Endothelial cell of umbilical vein (primary cell): ENCODE results near the gene CARD10. TPM values are rescaled to one million over a fixed set of nuclear protein-coding genes. Genes with fewer than 3 reads are reported as not detected.

ENCODE experiments used
- BruUV-seq: library from RNA; stranded (reverse); fragments of 400-500 nt; replicated peaks from 2 replicates; lab custom pipeline; 2021; lab: Mats Ljungman, UMichigan
- CTCF ChIA-PET: fragments of 300-600, 350-600 bp; sonication (Branson Sonifier 250); formaldehyde crosslinking; loops from one replicate; lab custom pipeline; 2021; ENCODE audit warnings: antibody characterized with exemption, inconsistent platforms; lab: Charles Lee
- POLR2A ChIA-PET: fragments of 300-600, 350-600 bp; sonication (Branson Sonifier 250); formaldehyde crosslinking; loops from one replicate; lab custom pipeline; 2021; ENCODE audit warnings: antibody characterized with exemption, inconsistent platforms; lab: Charles Lee
- DNase-seq: peaks from one replicate; pipeline ENCODE4 v3.0.0-alpha.2; 2011; ENCODE audit warnings: low read depth, low spot score
- FAIRE-seq: peaks from 2 replicates; lab custom pipeline; 2011; peaks lifted over from hg19 to GRCh38; lab: Jason Lieb, UNC
- H2AFZ ChIP-seq: 2 replicates; pipeline ENCODE4 v1.6.0; 2012; ENCODE audit warnings: low read depth, low read length, control low read depth, inconsistent platforms
- H3K27ac ChIP-seq: 2 replicates; pipeline ENCODE4 v1.5.1; 2011; ENCODE audit warnings: low read depth, mild to moderate bottlenecking, control low read depth, low read length, moderate library complexity; ENCODE audit not compliant: insufficient read depth
- H3K27me3 ChIP-seq, 2 experiments: 2 replicates each; pipeline versions ENCODE4 v1.6.0 to v1.6.1; 2011; ENCODE audit warnings: low read length in 2 of 2, mixed read lengths in 1 of 2; ENCODE audit not compliant: control insufficient read depth in 2 of 2, insufficient read depth in 2 of 2
- H3K36me3 ChIP-seq, 2 experiments: 2 replicates in 1 of 2; 3 replicates in 1 of 2; pipeline ENCODE4 v1.5.1; 2011; ENCODE audit warnings: low read length in 2 of 2, mild to moderate bottlenecking in 1 of 2, moderate library complexity in 1 of 2; ENCODE audit not compliant: control insufficient read depth in 2 of 2, insufficient read depth in 2 of 2; ENCODE audit errors: extremely low read depth in 1 of 2
- H3K4me1 ChIP-seq: 3 replicates; pipeline ENCODE4 v1.5.1; 2011; ENCODE audit warnings: mild to moderate bottlenecking, low read length; ENCODE audit not compliant: control insufficient read depth, insufficient read depth; ENCODE audit errors: extremely low read depth
- H3K4me2 ChIP-seq: 2 replicates; pipeline ENCODE4 v1.6.1; 2011; ENCODE audit warnings: low read length, control low read depth, mixed read lengths; ENCODE audit not compliant: insufficient read depth
- H3K4me3 ChIP-seq, 3 experiments: fragments of 200-600 bp in 1 of 3; sonication (generic), shearing (Covaris generic) in 1 of 3; replicated peaks in 1 of 3; 2 replicates each; pipeline ENCODE4 v1.5.1; 2011 to 2016; ENCODE audit warnings: control low read depth in 3 of 3, low read length in 3 of 3, mild to moderate bottlenecking in 2 of 3, inconsistent platforms in 1 of 3, low read depth in 1 of 3, moderate library complexity in 1 of 3; ENCODE audit not compliant: insufficient read depth in 1 of 3
- H3K79me2 ChIP-seq: 2 replicates; pipeline ENCODE4 v1.6.0; 2012; ENCODE audit warnings: low read length, inconsistent platforms; ENCODE audit not compliant: control insufficient read depth, insufficient read depth
- H3K9ac ChIP-seq: replicated peaks from 2 replicates; pipeline ENCODE3; 2011; ENCODE audit warnings: low read length, control low read depth; ENCODE audit not compliant: insufficient read depth; ENCODE audit errors: extremely low read depth
- H3K9me1 ChIP-seq: replicated peaks from 3 replicates; pipeline ENCODE4 v1.6.0; 2011; ENCODE audit warnings: mild to moderate bottlenecking, low read length; ENCODE audit not compliant: control insufficient read depth, insufficient read depth; ENCODE audit errors: extremely low read depth
- H3K9me3 ChIP-seq: replicated peaks from 2 replicates; pipeline ENCODE4 v1.5.1; 2012; ENCODE audit warnings: low read length, inconsistent platforms; ENCODE audit not compliant: control insufficient read depth, insufficient read depth
- H4K20me1 ChIP-seq: replicated peaks from 2 replicates; pipeline ENCODE3; 2011; ENCODE audit warnings: mild to moderate bottlenecking, low read length; ENCODE audit not compliant: control insufficient read depth, insufficient read depth; ENCODE audit errors: extremely low read depth
- JUN ChIP-seq: IDR thresholded peaks from 2 replicates; pipeline ENCODE4 v1.6.1; 2011; ENCODE audit warnings: borderline replicate concordance, low read depth; ENCODE audit not compliant: insufficient read length, insufficient read depth
- MYC ChIP-seq: IDR thresholded peaks from one replicate; pipeline ENCODE4 v1.6.1; 2011; ENCODE audit warnings: mild to moderate bottlenecking, low read depth, low read length
- POLR2AphosphoS5 ChIP-seq: IDR thresholded peaks from 2 replicates; pipeline ENCODE4 v1.6.1; 2012; ENCODE audit warnings: low read depth, mild to moderate bottlenecking, control low read depth, low read length, moderate library complexity; ENCODE audit not compliant: insufficient read depth
- dilution Hi-C: fragments of 300-500 bp; cut with MboI; formaldehyde crosslinking; loops from one replicate; pipeline ENCODE4 v1.15.0; 2019; ENCODE audit warnings: low sequenced_read_pairs; ENCODE audit not compliant: extremely low pct_ligation_motif_present
- intact Hi-C: fragments of 100-400 bp; cut with micrococcal nuclease; formaldehyde crosslinking; loops from one replicate; pipeline ENCODE4 v1.10.0; 2022
- polyA plus RNA-seq, 4 experiments: library from polyadenylated mRNA; depleted of rRNA in 3 of 4; stranded (reverse) in 3 of 4; unstranded in 1 of 4; fragments of >200 nt; gene quantifications; 2 replicates each; pipeline versions ENCODE4 v1.2.1 to v1.2.3, GENCODE V29; 2011 to 2012; ENCODE audit warnings: missing spikeins in 1 of 4
- total RNA-seq: library from RNA; stranded (reverse); gene quantifications from 2 replicates; pipeline ENCODE4 v1.2.3, GENCODE V29; 2021

CARD10 gene
- total and polyA plus RNA-seq, 2 donors (not counting 3 experiments of a cell fraction or from before 2014, with no cell fraction given): 36.1 to 39.5 TPM

- Histone ChIP-seq H3K4me2 (no peak overlapping the region), H3K4me1 (peaks cover 47% of the 10 kb centered on the region), H4K20me1 (peaks cover 3% of the 10 kb centered on the region), H3K79me2 (peaks cover 68% of the 10 kb centered on the region), H3K27me3 (no peaks in the 10 kb centered on the region), H3K4me3 (no peak overlapping the region), H3K9ac (no peak overlapping the region), H3K27ac (no peak overlapping the region), H3K9me1 (no peaks in the 10 kb centered on the region), H3K9me3 (no peaks in the 10 kb centered on the region), H2AFZ (no peak overlapping the region), H3K36me3 (peaks cover 23 to 32% of the 10 kb centered on the region in 2 experiments)
- dilution Hi-C loops: no loop called here
- TF ChIP-seq MYC: no peak
- ChIA-PET CTCF (interaction anchor here (2.0 to 21.8 kb wide), 5 partner anchors 20 to 94 kb away, joined by 7 to 977 read pairs (median 24); partner anchors contain the start of gene GGA1), POLR2A (interaction anchor here (0.6 to 3.0 kb wide), 3 partner anchors 8 to 26 kb away, joined by 3 to 17 read pairs (median 5); no protein-coding TSS in a partner anchor)
- no peak for FAIRE-seq
- BruUV-seq: no TSS peak
- DNase-seq: no peak
- intact Hi-C loops: no loop called here
These were observed 46.6 kb upstream of the CARD10 start for GRCh38 chr22:37565830-37566229.

GRCh38 chr22:37564111-37564711 lies 45.0 kb upstream of the CARD10 start:
- ChIA-PET POLR2A (interaction anchor here (2.3 kb wide), 1 partner anchor 19 kb away, joined by 11 read pairs; no protein-coding TSS in a partner anchor), CTCF (interaction anchor here (1.0 to 21.8 kb wide), 9 partner anchors 9 to 117 kb away, joined by 3 to 977 read pairs (median 6); partner anchors contain the start of gene GGA1)
- Histone ChIP-seq H3K9me3 (no peaks in the 10 kb centered on the region), H3K27ac (peak overlapping the region; percentile 99), H3K36me3 (peaks cover 23 to 32% of the 10 kb centered on the region in 2 experiments), H3K79me2 (peaks cover 70% of the 10 kb centered on the region), H3K4me3 (peak overlapping the region in 1 of 3 experiments; percentile 39), H3K9me1 (no peaks in the 10 kb centered on the region), H4K20me1 (peaks cover 3% of the 10 kb centered on the region), H3K4me1 (peaks cover 54% of the 10 kb centered on the region), H3K9ac (peak overlapping the region; percentile 52), H2AFZ (no peak overlapping the region), H3K27me3 (no peaks in the 10 kb centered on the region), H3K4me2 (peak overlapping the region; percentile 68)
- DNase-seq: peak; percentile 61
- dilution Hi-C loops: no loop called here
- no TSS peak for BruUV-seq
- intact Hi-C loops: loop anchor here (5.0 kb wide), 2 partner anchors 113 to 188 kb away; partner anchors contain the start of gene LGALS1
- peak; percentile 18 for FAIRE-seq
- TF ChIP-seq JUN: no peak
- TF ChIP-seq POLR2AphosphoS5: peak; percentile 33
